ENCODE data around the gene ZNF417. TPM values are rescaled to one million over a fixed set of nuclear protein-coding genes. Genes with fewer than 3 reads are reported as not detected.
A peak's percentile ranks its signal among the peaks of the same experiment; 100 is the strongest.

Gene ZNF417
- total RNA-seq, 3 donors from 2014 or later (not counting 1 experiment from before 2014, with no cell fraction given), result 32.1 to 46.7 (median 36.4) TPM

GRCh38 chr19:57949702-57950101 is 33.3 kb upstream of the ZNF417 start:
- Histone ChIP-seq H3K27me3 (ENCODE audit: control insufficient read depth, insufficient read depth, low read length) (no peaks in the 10 kb centered on the region), H3K27ac (ENCODE audit: low read length) (no peak overlapping the region), H3K36me3 (ENCODE audit: control insufficient read depth, insufficient read depth, low read length) (no peaks in the 10 kb centered on the region), H3K4me3 (ENCODE audit: low read length) (no peak overlapping the region), H3K4me1 (ENCODE audit: control insufficient read depth, insufficient read depth, low read length) (peaks cover 15% of the 10 kb centered on the region), H3K9me3 (ENCODE audit: control insufficient read depth, insufficient read depth, low read length) (peaks cover 13% of the 10 kb centered on the region)
- peaks cover 0 to 6% of the 10 kb centered on the region in 2 donors for H3K27me3 Mint-ChIP-seq (ENCODE audit: low read depth in 2 of 2)
- no peak for TF ChIP-seq CTCF (IDR thresholded peaks at IDR 0.05)
- intact Hi-C loops (cut with micrococcal nuclease), result no loop called here
- no peak overlapping the region for H3K4me3 Mint-ChIP-seq
- peaks cover 20 to 25% of the 10 kb centered on the region in 2 donors for H3K4me1 Mint-ChIP-seq
- no peaks in the 10 kb centered on the region for H3K36me3 Mint-ChIP-seq
- no peak for ATAC-seq
- peaks cover 0 to 3% of the 10 kb centered on the region in 2 donors for H3K9me3 Mint-ChIP-seq
- WGBS (ENCODE audit: insufficient coverage), result 95% methylated on average over 11 of the region's 12 CpGs
- no peak overlapping the region for H3K27ac Mint-ChIP-seq
- no peak for DNase-seq

GRCh38 chr19:57949296-57949695 is 32.9 kb upstream of the ZNF417 start:
- H3K9me3 Mint-ChIP-seq, result peaks cover 0 to 4% of the 10 kb centered on the region in 2 donors
- TF ChIP-seq CTCF (IDR thresholded peaks at IDR 0.05), result no peak
- H3K4me3 ChIP-seq (ENCODE audit: low read length), result no peak overlapping the region
- H3K4me1 ChIP-seq (ENCODE audit: control insufficient read depth, insufficient read depth, low read length), result peaks cover 15% of the 10 kb centered on the region
- peaks cover 20 to 25% of the 10 kb centered on the region in 2 donors for H3K4me1 Mint-ChIP-seq
- 95% methylated on average over 24 of the region's 24 CpGs for WGBS (ENCODE audit: insufficient coverage)
- H3K4me3 Mint-ChIP-seq, result no peak overlapping the region
- intact Hi-C loops (cut with micrococcal nuclease), result no loop called here
- H3K27ac ChIP-seq (ENCODE audit: low read length), result no peak overlapping the region
- peaks cover 17% of the 10 kb centered on the region for H3K9me3 ChIP-seq (ENCODE audit: control insufficient read depth, insufficient read depth, low read length)
- DNase-seq, result no peak
- no peaks in the 10 kb centered on the region for H3K27me3 ChIP-seq (ENCODE audit: control insufficient read depth, insufficient read depth, low read length)
- H3K27me3 Mint-ChIP-seq (ENCODE audit: low read depth in 2 of 2), result peaks cover 0 to 6% of the 10 kb centered on the region in 2 donors
- H3K27ac Mint-ChIP-seq, result no peak overlapping the region
- no peaks in the 10 kb centered on the region for H3K36me3 ChIP-seq (ENCODE audit: control insufficient read depth, insufficient read depth, low read length)
- H3K36me3 Mint-ChIP-seq, result no peaks in the 10 kb centered on the region
- no peak for ATAC-seq

- H3K4me3 Mint-ChIP-seq, result peak within 1 kb of the TSS; percentile 94
- 7% methylated on average over 54 of the region's 54 CpGs for WGBS (ENCODE audit: insufficient coverage)
- intact Hi-C loops (cut with micrococcal nuclease), result loop anchor here (1.0 kb wide), 1 partner anchor 31 kb away; the partner anchor contains the start of gene ZNF417
- peaks cover 20 to 40% of the 10 kb centered on the region in 2 donors for H3K4me1 Mint-ChIP-seq
- H3K27ac Mint-ChIP-seq, result peak within 1 kb of the TSS; percentile 92 to 93
- TF ChIP-seq CTCF (IDR thresholded peaks at IDR 0.05), result peak; percentile 53
- peak within 1 kb of the TSS; percentile 90 for H3K27ac ChIP-seq (ENCODE audit: low read length)
- H3K27me3 ChIP-seq (ENCODE audit: control insufficient read depth, insufficient read depth, low read length), result no peaks in the 10 kb centered on the region
- H3K4me3 ChIP-seq (ENCODE audit: low read length), result peak within 1 kb of the TSS; percentile 75
- H3K36me3 Mint-ChIP-seq, result peaks cover 11% of the 10 kb centered on the region
- H3K36me3 ChIP-seq (ENCODE audit: control insufficient read depth, insufficient read depth, low read length), result peaks cover 11% of the 10 kb centered on the region
- peaks cover 27% of the 10 kb centered on the region for H3K9me3 ChIP-seq (ENCODE audit: control insufficient read depth, insufficient read depth, low read length)
- peak; percentile 90 to 91 (median 91) for ATAC-seq
- peaks cover 3 to 5% of the 10 kb centered on the region in 2 donors for H3K9me3 Mint-ChIP-seq
- no peaks in the 10 kb centered on the region for H3K27me3 Mint-ChIP-seq (ENCODE audit: low read depth in 2 of 2)
- DNase-seq, result peak; percentile 80 to 90
- H3K4me1 ChIP-seq (ENCODE audit: control insufficient read depth, insufficient read depth, low read length), result peaks cover 15% of the 10 kb centered on the region
These were observed 31.2 kb upstream of the ZNF417 start, which contains the start of gene ZNF256 for GRCh38 chr19:57947419-57948134. Gene ZNF256 (minus strand): TSS chr19:57947706. CDS start chr19:57947474, 232 bp downstream.
